HG03066 (cell line): ENCODE data around the gene CCDC188.

ENCODE experiments used
- ATAC-seq: cut with Tn5 transposase; IDR thresholded peaks from one replicate; pipeline ENCODE4 v1.9.1; 2021; ENCODE audit warnings: low read depth; ENCODE audit not compliant: unreplicated experiment

CCDC188 gene

DNA sequence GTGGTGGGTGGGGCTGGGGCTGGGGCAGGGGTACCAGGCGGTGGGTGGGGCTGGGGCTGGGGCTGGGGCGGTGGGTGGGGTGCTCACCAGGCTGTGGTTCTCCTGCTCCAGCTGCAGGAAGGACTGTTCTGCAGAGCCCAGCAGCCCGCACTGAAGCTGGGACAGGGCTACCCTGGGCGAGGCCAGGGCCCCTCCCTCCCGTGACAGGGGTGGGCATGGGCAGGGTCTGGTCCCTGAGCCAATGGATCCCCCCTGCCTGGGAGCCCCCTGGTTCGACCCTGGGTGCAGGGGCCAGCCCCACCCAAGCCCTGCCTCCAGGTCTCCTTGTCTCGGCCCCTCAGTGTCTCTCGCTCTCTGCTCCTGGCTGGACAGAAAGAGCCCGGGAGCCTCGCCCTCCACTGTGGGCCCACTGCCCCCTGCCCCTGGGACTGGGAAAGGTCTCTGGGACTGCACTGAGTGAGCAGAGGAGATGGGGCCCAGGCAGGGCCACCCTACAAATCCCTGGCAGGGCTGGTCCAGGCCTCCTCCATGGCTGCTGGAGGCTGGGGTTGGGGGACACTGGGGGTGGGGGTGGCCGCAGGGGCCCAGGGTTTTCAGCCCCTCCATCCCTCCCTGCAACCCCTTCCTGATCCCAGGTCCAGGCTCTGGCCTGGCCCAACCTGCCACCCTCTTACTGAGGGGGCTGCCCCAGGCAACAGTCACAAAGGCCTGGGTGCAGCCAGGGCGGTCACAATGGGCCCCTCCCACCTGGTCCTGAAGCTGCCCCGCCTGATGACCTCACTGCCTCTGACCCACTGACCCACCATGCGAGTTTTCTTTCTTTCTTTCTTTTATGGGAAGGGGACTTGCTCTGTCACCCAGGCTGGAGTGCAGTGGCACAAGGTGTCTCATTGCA, at the start of gene CCDC188:
TSS of gene CCDC188 (minus strand) at position 675 of the 895 bp plus-strand sequence. CDS start at position 606, 69 bp downstream.
- ATAC-seq: no peak

DNA sequence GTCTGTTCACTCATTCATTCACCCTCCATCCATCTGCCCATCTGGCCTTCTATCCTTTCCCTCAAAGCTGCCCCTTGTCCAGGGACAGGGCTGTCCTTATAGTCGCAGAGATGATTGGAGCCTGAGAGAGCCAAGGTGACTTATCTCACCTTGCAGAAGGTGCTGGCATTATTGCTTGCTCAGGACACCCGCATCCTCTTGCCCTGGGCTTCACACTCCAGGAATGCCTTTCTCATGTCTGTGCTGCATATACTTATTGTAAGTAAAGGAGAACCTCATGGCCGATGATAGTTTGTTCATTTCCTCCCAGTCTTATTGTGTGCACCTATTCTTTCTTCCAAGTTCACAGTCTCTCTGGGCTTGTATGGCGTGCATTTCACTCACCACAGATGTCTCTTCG, 49.1 kb upstream of the CCDC188 start:
- no peak for ATAC-seq

DNA sequence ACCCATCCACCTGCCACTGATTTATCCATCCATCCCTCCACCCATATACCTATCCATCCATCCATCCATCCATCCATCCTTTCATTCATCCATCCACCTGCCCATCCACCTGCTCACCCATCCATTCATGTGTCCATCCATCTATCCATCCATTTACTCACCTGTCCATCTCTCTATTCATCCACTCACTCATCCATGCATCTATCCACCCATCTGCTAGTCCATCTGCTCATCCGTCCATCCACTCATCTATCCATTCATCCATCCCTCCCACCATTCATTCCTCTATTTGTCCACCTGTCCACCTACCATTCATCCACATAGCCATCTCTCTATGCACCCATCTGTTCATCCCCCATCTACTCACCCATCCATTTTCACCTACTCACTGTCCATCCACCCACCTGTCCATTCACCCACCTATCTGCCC, 48.6 kb upstream of the CCDC188 start:
- no peak for ATAC-seq

DNA sequence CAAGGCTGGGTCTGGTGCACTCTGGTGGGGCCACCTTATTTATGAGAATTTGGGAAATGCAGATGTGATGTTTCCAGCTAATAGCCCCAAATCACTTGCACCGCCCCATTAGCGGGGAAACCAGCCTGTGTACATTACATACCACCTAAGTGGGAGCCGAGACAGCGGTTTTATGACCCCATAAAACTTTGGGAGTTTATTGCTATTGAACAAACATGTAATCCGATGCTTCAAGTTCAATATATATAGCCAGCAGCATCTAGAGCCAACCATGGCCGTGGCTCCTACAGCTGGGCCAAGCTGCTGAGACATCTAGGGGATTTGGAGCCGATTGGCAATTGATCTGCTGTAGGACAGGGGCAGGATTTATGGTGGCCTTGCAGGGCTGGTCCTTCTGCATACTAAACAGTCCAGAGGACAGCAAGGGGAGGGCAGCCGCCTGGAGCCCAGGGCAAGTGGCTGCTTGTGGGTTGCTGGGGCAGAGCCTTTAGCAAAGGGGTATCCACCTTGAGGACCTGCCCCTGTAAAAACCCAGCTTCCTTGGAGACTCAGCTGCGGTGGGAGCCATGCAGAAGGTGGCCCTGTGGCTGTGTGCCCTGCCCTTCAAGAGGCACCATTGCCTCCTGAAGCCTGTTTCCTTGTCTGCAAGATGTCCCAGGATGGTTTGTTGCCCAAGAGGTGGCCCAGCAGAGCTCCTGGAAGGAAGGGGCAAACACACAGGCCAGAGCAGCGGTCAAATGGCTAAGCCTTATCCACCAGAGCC, 47.9 kb upstream of the CCDC188 start:
- ATAC-seq: no peak

DNA sequence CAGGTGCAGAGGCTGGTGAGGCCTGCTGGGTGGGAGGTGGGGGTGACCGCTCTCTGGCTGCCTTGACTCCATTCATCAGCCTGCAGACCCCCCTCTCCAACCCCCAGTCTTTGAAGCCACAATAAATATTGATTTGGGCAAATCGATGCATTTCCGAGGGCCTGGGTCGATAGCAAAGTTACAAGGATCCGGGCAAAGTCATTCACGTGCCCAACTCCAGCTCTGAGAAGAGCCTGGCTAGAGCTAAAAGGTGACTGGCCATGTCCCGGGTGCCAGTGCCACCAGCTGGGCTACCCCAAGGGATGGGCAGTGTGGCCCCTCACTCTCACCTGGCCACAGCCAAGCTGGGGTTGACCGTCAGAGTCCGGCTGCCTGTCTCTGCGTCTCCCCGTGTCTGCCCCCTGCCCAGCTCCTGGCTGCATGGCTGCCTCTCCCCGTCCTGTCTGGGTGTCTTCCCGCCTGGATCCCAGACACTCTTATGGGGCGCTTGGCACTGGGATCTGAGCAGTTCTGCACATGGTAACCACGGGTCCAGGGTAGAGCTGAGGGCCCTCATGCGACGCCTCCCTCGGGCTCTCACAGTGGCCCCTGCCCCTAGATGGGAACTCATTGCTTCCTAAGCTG, 46.7 kb upstream of the CCDC188 start:
- no peak for ATAC-seq

DNA sequence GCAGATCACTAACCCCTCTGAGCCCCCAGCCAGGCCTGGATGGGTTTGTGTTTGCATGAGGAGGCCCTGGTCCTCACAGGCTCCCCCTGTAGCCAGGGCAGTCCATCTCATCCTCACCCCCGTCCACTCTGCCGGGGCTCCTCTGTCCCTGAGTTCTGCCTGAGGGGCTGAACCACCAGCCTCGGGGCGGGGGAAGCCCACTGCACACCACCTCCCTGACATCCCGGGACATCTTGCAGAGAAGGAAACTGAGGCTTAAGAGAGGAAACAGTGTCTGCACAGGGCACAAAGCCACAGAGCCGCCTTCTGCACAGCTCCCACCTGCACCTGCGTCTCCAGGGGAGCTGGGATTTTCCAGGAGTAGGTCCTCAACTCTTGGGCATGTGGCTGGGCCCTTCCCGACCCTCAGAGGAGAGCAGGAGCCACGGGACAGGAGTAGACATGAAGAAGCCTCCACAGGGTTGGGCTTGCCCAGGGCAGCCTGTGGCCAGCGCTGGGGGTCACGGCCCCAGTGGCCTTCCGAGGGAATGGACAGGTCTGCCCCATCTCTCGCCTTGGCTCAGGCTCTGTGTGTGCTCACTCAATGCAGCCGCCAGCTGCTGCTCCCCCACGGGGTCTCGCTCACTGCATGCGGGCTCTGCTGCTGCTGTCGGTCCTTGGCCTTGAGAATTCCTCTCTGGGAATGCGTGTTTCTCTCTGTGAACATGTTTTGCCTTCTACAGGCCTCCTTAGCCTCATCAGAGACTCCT, 45.4 kb upstream of the CCDC188 start:
- ATAC-seq: no peak

DNA sequence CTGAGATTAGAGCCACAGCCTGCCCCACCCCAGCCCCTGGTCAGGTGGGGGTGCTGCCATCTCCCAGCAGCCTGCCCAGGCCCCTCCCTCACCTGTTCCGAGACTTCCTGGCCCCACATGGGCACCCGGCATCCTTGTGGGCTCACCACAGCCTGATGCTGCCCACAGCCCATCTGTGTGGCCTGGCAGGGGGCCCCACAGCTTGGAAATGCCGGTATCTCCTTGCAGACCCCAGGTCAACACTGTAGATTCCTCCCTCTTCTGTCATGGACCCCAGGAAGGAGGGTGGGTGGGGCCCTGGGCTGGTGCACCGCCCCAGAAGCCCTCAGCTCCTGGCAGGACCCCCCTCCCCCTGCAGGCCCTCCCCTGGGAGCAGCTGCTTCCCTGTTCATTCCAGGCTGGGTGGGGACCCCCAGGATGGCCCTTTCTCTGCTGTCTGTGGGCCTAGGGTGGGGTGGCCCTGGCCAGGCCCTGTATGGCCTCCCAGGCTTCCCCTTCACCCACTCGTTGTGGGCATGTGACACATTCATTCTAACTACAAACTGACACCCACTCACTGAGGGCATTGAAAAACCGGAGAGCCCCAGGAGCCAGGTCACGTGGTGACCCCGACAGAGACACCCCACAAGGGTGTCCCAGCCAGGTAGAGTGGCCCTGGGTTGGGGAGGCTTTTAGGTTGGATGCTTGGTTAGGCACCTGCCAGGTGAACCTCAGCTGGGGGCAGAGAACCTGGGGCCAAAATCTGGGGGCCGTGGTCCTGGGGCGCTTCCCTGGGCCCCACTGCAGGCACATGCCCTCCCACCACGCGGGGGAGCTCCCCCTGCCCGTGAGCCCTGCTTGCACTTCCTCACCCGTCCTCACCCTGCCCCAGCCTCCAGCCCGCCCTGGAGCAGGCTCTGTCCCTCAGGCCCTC, 44.1 kb upstream of the CCDC188 start:
- no peak for ATAC-seq

DNA sequence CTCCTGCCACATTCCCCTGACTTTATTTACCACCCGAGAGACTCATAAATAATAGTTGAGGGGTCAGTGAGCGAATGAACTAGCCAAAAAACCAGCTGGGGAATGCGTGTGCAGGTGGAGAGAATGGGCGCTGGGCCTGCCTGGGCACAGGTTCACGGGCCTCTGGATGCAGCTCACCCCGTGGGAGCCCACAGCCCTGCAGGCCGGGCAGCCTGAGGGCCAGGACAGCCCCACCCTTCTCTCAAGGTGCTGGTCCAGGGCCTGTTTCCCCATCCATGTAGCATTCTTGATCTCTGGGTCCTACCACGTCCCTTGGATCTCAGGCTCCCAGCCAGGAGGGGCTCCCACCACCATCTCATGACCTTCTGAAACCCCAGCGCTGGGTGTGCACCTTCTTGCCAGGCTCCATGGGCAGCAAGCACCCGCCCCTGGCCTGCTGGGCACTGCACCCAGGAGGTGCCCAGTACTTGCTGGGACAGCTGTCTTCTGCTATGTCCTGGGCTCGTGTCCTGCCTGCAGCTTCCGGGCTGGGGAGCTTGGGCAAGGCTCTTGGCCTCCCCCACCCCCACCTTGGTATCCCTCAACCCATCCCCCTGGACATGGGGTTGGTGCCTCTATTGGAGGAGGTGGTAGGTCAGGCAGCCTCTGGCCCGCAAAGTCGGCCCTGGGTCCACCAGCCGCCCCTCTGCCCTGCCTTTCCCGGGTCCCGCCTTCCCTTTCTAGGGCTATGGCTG, 43.1 kb upstream of the CCDC188 start:
- no peak for ATAC-seq

DNA sequence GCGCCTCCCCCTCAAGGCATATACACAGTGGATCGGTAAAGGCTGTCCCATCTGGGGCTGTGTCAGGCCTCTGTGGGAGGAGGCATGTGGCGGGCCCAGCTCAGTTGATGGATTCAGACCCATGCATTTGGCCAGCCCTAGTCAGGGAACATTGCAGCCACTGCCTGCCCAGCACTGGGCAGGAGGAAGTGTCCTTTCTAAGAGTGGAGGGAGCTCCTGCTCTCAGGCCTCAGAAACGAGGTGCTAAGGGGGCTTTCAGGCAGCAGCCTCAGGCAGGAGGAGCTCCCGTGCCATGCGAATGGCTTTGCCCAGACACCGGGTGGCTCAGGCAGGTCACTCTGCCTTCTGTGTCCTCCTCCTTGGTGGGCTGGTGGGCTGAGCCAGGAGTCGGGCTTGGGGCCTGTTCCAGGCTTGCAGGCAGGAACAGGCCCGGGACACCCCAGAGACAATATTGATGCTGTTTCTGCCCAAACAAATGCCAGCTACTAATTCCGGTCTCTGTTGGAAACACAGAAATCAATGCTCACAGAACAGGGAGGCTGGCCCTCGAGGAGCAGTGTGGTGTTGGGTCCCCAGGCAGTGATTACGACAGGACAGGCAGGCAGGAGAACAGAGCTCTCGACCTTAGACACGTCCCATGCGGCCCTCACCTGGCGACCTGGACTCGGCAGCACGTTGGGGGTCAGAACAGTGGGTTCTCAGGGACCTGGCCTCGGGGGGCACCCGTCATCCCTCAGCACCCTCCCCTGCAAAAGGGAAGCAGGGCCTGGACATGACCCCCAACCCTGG, 42.3 kb upstream of the CCDC188 start:
- no peak for ATAC-seq

DNA sequence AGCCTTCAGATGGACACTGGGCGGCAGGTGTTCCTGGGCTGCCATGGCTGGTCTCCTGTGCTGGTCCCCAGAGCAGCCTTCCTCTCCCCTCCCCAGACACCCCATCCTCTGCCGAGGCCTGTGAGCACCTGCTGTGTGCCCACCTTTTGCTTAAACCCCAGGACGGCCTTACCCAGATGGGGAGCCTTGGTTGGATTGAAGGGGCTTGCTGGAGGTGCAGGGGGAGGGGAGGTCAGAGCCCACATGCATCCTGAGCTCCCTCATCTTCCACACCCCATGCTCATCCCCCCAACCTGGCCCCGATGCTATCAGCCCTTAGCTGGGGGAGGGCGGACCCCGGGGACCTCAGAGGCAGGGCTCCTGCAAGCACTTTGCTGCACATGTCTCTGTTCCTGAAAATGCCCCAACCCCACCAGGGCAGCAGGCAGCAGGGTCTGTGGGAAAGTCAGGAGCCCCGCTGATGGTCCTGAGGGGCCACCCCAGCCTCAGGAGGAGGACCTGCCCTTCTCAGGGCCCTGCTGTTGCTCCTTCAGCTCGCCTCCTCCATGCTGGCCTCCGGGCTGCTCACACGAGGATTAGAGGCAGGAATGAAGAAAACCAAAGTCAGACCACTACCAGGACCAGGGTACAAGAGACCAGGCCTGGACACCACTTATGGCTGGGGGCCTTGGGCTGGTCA, 41.6 kb upstream of the CCDC188 start:
- ATAC-seq: no peak

DNA sequence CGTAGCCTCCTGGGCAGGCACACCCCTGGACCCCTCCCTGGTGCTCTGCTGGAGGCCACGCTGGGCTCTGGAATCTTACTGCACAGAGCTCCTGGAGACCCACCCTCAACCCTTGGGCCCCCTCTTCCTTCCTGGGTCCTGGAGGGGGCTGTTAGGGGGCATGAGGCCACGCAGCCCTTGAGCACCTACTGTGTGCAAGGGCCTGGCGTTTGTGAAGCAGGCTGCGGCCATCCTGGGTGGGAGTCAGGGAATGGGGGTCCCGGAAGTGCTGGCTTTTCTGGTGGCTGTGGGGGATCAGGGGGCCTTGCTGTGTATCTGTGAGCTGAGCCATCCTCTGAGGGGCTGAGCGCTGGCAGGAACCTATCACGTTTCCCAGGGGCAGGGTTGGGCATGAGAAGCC, 40.9 kb upstream of the CCDC188 start:
- ATAC-seq: no peak

DNA sequence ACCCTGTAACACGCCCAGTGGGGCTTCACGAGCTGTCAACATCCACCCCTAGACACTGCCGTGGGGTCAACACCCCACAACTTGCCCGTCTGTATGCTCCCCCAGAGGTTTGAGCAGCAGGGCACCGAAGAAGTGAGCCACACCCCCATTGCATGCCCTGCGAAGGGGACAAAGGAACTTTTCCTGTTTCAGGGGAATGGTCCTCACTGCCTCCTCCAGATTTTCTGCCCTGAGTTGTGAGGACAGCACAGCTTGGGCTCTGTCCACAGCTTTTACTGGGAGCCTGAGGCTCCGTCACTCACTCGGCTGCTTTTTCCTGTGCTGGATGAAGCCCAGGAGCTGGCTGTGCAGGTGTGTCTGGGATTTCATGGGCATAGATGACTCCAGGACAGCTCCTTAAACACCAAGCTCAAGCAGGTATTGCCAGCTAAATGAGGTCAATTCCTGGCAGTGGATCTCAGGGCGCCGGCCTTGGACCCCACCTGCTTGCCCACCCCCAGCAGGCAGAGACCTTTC, 40.2 kb upstream of the CCDC188 start:
- ATAC-seq: no peak

DNA sequence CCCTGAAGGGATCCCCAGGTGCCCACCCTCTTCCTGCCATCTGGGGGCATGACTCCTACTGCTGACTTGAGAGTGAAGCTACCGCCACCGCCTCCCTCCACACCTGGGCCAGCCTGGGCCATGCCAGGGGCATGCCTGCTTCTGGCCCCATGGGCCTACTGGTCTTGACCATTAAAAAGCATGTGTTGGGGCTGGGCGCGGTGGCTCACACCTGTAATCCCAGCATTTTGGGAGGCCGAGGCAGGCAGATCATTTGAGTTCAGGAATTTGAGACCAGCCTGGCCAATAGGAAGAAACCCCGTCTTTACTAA, 37.7 kb upstream of the CCDC188 start:
- ATAC-seq: no peak

DNA sequence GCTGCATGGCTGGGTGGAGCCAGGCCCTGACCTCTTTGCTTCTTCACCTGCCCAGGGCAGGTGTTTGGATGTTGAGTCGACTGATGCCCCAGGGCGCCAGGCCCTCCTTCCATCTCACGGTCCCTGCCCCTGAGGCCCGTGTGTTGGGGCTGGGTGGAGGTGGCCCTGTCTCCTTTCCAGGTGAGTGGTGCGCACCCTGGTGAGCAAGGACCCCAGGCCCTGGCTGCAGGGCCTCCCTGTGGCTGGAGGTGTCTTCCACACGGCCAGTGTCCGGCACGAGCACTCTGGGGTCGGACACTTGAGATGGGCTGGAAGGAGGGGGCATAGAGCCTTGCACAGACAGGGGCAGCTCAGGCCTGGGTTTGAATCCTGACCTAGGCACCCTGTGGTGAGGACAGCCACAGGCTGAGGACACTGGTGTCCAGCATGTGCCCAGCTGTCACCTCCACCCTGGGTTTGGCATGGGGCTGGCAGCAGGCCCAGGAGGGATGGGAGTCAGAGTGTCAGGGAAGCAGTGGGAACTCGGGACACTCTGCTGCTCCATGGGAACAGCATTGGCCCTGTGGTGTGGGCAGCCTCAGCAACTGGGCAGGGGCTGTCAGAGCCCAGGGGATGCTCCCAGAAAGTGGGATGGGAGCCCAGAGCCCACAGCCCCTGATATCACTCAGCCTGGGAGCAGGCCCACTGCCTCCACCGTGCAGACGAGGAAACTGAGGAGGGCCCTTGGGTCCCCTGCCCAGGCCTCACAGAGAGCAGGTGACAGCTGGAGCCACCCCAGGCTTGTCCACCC, 37.1 kb upstream of the CCDC188 start:
- no peak for ATAC-seq

DNA sequence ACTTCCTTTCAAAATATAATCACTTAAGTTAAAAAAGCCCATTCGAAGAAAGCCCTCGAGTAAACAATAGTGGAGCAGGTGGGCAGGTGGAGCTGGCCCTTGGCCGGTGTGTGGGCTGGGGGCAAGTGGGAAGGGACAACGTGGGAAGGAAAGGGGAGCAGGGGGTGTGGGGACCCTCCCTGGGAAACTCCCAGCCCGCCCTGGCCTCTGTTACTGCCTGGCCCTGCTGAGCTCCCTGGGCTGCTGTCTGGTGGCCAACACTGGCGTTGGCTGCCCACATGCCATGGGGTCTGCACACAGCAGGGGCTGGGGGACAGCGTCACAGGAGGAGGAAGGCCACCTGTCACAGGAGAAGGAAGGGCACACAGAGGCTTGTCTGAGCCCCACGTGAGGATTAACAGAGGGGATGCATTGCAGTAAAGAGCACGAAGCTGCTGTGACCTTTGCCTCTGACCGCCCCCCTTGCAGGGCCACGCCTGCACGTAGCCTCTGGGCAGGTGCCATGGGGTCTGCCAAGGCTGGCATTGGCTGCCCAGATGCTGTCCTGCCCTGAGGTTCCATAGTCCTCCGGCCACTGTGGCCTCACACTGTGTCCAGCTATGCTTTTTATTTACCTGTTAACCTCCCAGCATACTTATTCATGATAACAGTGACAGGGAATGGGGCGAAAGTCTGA, 36.2 kb upstream of the CCDC188 start:
- ATAC-seq: no peak

DNA sequence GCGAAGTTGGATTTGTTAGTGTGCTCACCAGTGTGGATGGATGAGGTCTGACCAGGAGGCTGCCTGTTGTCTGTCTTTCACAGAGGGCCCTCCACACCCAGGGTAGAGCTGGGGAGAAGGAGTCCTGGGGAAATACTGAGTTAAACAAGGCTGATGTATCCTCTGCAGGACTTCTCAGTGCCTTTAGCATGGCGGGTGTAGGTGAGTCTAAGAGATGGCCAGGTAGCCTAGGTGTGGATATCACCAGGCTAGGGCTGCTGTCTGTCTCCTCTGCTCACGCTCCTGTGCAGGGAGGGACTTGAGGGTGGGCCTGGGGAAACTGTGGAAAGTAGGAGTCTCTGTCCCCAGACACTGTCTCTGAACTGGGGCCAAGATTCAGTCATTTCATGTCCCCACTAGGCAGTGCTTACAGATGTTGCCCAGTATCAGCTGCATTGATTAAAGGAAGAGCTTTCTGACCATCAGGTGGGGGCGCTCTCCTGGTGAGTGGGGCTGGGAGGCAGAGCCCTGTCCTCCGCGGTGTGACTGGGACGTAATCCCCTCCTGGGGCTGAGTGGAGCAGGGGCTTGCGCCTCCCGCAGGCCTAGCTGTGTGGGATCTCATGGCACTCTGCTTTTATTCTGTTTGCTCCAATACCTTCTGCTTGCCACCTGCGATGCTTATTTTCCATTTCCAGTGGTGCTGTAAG, 35.5 kb upstream of the CCDC188 start:
- ATAC-seq: no peak
